ENCODE measurements around the gene SLC46A3.

SLC46A3 gene

DNA sequence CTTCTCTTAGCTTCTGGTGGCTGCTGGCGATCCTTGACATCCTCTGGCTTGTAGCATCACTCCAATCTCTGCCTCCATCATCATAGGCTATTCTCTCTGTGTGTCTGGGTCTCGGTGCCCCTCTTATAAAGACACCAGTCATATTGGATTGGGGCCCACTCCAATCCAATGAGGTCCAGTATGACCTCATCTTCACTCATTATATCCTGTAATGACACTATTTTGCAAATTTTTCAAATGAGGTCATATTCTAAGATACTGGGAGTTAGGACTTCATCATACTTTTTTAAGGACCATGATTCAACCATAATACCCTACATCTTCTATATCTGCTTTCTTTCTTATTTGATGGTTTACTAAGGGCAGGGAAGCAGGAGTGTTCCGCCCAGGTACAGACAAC, 12.0 kb upstream of the SLC46A3 start:
- H3F3A ChIP-seq (ENCODE audit: control insufficient read depth, insufficient read depth) = no peaks in the 10 kb centered on the region
- TF ChIP-seq, protein P1, sequence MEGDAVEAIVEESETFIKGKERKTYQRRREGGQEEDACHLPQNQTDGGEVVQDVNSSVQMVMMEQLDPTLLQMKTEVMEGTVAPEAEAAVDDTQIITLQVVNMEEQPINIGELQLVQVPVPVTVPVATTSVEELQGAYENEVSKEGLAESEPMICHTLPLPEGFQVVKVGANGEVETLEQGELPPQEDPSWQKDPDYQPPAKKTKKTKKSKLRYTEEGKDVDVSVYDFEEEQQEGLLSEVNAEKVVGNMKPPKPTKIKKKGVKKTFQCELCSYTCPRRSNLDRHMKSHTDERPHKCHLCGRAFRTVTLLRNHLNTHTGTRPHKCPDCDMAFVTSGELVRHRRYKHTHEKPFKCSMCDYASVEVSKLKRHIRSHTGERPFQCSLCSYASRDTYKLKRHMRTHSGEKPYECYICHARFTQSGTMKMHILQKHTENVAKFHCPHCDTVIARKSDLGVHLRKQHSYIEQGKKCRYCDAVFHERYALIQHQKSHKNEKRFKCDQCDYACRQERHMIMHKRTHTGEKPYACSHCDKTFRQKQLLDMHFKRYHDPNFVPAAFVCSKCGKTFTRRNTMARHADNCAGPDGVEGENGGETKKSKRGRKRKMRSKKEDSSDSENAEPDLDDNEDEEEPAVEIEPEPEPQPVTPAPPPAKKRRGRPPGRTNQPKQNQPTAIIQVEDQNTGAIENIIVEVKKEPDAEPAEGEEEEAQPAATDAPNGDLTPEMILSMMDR (IDR thresholded peaks at IDR 0.05; ENCODE audit: low read depth, low read length, poor library complexity, severe bottlenecking) = no peak
- H3K4me3 ChIP-seq (ENCODE audit: low read length) = no peak overlapping the region
- peaks cover 6% of the 10 kb centered on the region; the same call in 1 of the 2 replicates for H3K27me3 ChIP-seq (ENCODE audit: control insufficient read depth, low read length)
- no peaks in the 10 kb centered on the region for H3K79me2 ChIP-seq (ENCODE audit: control insufficient read depth, low read length)
- no peaks in the 10 kb centered on the region for H3K9me3 ChIP-seq (ENCODE audit: control insufficient read depth, insufficient read depth, low read length)
- no peak overlapping the region for H3K27ac ChIP-seq (ENCODE audit: low read depth, low read length)
- no peaks in the 10 kb centered on the region for H3K36me3 ChIP-seq (ENCODE audit: control insufficient read depth, low read length)
- no peaks in the 10 kb centered on the region for H3K9me2 ChIP-seq (replicated peaks; ENCODE audit: control insufficient read depth, low read length)
- no peaks in the 10 kb centered on the region for H4K20me1 ChIP-seq (ENCODE audit: control insufficient read depth, insufficient read depth, low read depth, low read length)
- H3K4me1 ChIP-seq (ENCODE audit: control insufficient read depth, low read length) = no peaks in the 10 kb centered on the region
- no peak overlapping the region for H3K4me2 ChIP-seq (ENCODE audit: low read length)

DNA sequence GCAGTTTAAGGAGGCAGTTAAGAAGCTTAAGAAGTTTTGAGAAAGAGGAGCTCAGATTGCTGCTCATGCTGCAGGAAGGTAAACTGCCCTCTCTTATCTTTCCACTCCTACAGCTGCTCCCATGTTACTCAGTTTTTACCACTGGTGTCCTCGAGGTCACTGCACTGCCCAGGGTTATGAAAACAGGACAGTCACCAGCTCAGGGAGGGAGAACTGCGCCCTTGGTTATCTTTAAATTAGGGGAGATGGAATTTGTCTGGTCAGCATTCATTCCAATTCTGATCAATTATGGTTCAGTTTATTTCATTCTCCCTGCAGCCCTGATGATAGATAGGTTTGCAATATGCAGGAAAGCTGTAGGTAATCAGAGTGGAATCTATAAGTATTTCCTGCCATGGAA, 10.8 kb upstream of the SLC46A3 start:
- Histone ChIP-seq H3K79me2 (ENCODE audit: control insufficient read depth, low read length) (no peaks in the 10 kb centered on the region), H3K4me1 (ENCODE audit: control insufficient read depth, low read length) (no peaks in the 10 kb centered on the region), H3K4me2 (ENCODE audit: low read length) (no peak overlapping the region), H3K27ac (ENCODE audit: low read depth, low read length) (no peak overlapping the region), H3K4me3 (ENCODE audit: low read length) (no peak overlapping the region), H3K9me3 (ENCODE audit: control insufficient read depth, insufficient read depth, low read length) (no peaks in the 10 kb centered on the region), H3K36me3 (ENCODE audit: control insufficient read depth, low read length) (no peaks in the 10 kb centered on the region), H3K9me2 (replicated peaks; ENCODE audit: control insufficient read depth, low read length) (no peaks in the 10 kb centered on the region), H3K27me3 (ENCODE audit: control insufficient read depth, low read length) (peaks cover 6% of the 10 kb centered on the region), H3F3A (ENCODE audit: control insufficient read depth, insufficient read depth) (no peaks in the 10 kb centered on the region), H4K20me1 (ENCODE audit: control insufficient read depth, insufficient read depth, low read depth, low read length) (no peaks in the 10 kb centered on the region)
- no peak for TF ChIP-seq EZH2phosphoT487 (IDR thresholded peaks at IDR 0.05; ENCODE audit: borderline replicate concordance, low read length)
- TF ChIP-seq, protein P1 (IDR thresholded peaks at IDR 0.05; ENCODE audit: low read depth, low read length, poor library complexity, severe bottlenecking) = no peak

DNA sequence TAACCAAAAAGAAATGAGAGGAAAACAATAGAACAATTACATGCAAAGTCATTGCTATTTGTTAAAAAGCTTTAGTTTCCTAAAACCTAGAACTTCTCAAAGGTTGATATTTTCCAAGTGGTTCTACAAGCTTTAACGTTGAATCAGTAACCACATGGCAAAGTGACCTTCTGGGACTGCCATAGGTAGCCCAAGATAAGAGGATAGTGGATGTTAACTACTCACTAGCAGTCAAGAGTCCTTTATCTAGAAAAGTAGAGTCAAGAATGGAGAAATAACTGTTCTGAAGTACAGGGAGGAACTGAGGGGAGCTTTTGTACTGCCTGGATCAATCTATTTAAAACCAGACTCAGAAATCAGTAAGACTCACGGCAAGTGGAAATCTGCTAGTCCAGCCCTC, 9.9 kb upstream of the SLC46A3 start:
- no peaks in the 10 kb centered on the region for H3K36me3 ChIP-seq (ENCODE audit: control insufficient read depth, low read length)
- H3F3A ChIP-seq (ENCODE audit: control insufficient read depth, insufficient read depth) = no peaks in the 10 kb centered on the region
- H3K9me3 ChIP-seq (ENCODE audit: control insufficient read depth, insufficient read depth, low read length) = no peaks in the 10 kb centered on the region
- no peaks in the 10 kb centered on the region for H3K4me1 ChIP-seq (ENCODE audit: control insufficient read depth, low read length)
- peaks cover 6% of the 10 kb centered on the region for H3K27me3 ChIP-seq (ENCODE audit: control insufficient read depth, low read length)
- no peak overlapping the region for H3K4me3 ChIP-seq (ENCODE audit: low read length)
- H3K9me2 ChIP-seq (replicated peaks; ENCODE audit: control insufficient read depth, low read length) = no peaks in the 10 kb centered on the region
- no peak overlapping the region for H3K4me2 ChIP-seq (ENCODE audit: low read length)
- H3K27ac ChIP-seq (ENCODE audit: low read depth, low read length) = no peak overlapping the region
- TF ChIP-seq EZH2phosphoT487 (IDR thresholded peaks at IDR 0.05; ENCODE audit: borderline replicate concordance, low read length) = no peak
- TF ChIP-seq, protein P1 (IDR thresholded peaks at IDR 0.05; ENCODE audit: low read depth, low read length, poor library complexity, severe bottlenecking) = no peak
- H3K79me2 ChIP-seq (ENCODE audit: control insufficient read depth, low read length) = no peaks in the 10 kb centered on the region
- H4K20me1 ChIP-seq (ENCODE audit: control insufficient read depth, insufficient read depth, low read depth, low read length) = no peaks in the 10 kb centered on the region

Measured in DOHH2 (cell line).